Smooth muscle cell of the brain vasculature (primary cell): ENCODE measurements around the gene SLC25A39.
"Not testable (repeated sequence)": the region's sequence is repeated elsewhere in the genome, so short reads cannot be mapped to it uniquely, and the experiment has no call there.

Source experiments
- DNase-seq: peaks from one replicate; pipeline ENCODE4 v3.0.0-alpha.2; 2012; ENCODE audit warnings: low read depth, low spot score

SLC25A39 gene

GRCh38 chr17:44324571-44325275 is at the start of gene SLC25A39:
SLC25A39 (minus strand) TSS chr17:44324823; CDS start chr17:44323562, 1,261 bp downstream.
- peak; percentile 71 for DNase-seq

DNA sequence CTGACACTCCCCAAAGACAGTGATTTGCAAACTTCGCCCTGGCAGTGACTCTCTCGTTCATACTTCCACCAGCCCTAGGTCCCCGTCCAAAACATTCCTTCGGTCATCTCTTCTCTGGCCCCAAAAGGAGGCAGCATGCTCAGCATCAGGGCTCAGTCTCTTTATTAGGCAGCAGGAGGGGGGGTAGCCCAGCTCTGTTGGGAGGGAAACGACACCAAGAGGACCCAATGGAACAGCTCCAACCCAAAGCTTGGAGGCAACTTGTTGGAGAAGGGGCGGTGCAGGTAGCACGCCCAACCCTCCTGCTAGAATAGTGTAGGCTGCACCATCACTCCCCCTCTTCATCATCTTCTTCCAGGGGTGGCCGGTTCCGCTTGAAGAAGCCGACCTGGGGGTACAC is 47.4 kb upstream of the SLC25A39 start:
- no peak for DNase-seq

GRCh38 chr17:44369414-44370023 is 44.9 kb upstream of the SLC25A39 start:
- DNase-seq: not testable (repeated sequence)

GRCh38 chr17:44368391-44369243 is 44.0 kb upstream of the SLC25A39 start:
- DNase-seq: not testable (repeated sequence)

- no peak for DNase-seq
Measured at GRCh38 chr17:44367231-44367979, 42.8 kb upstream of the SLC25A39 start.

GRCh38 chr17:44365051-44365450 is 40.4 kb upstream of the SLC25A39 start:
- DNase-seq: not testable (repeated sequence)

GRCh38 chr17:44363613-44364159 is 39.1 kb upstream of the SLC25A39 start, which contains the start of gene FAM171A2:
FAM171A2 (minus strand) TSS chr17:44363853; CDS start chr17:44363714, 139 bp downstream.
- DNase-seq: no peak

GRCh38 chr17:44362949-44363612 is 38.5 kb upstream of the SLC25A39 start:
- DNase-seq: no peak

- DNase-seq: no peak
Measured at GRCh38 chr17:44362459-44362948, 37.9 kb upstream of the SLC25A39 start.

DNA sequence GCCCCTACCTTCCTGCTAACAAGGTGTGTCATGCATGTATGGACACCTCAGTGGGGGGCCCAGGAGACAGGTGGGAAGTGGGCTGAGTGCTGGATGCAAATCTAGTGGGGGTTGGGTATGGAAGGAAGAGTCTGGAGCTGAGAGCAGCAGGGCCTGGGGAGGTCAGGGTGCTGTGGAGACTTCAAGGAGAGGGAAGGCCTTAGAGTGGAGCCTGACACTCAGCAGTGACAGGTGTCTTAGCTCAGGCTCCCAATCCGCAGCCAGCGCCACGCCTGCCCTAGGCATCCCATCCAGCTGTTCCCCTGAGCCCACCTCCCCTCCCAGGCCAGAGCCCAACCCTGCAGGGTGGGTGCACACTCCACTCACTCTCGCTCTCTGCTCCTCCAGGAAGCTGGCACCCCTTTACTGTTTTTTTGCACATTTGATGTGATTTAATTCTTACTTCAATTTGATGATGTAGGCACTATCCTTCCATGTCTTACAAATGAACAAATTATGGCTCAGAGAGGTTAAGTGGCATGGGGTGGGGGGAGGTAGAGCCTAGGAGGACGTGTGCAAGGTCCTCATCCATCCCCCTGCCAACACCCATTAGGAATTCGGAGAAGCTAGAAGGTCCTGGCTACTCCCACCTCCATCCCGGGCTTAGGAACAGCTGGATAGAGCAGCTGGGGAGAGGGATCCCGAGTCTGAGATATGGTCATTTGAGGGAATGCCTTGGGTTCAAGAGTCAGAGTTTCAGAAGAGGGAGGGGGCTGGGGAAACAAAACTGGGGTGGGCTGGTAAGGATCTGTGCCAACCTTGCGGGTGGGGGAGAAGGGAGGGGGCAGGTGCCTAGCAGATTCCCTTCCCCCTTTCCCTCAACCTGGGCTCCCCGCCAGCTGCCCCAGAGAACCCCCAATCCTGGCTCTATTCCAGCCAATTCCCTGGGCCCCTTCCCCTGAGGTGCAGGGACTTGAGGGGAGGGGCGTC is 37.0 kb upstream of the SLC25A39 start:
- DNase-seq: no peak

- DNase-seq: no peak
Measured at GRCh38 chr17:44360826-44361225, 36.2 kb upstream of the SLC25A39 start.

GRCh38 chr17:44360144-44360533 is 35.5 kb upstream of the SLC25A39 start:
- no peak for DNase-seq

- DNase-seq: no peak
Measured at GRCh38 chr17:44359458-44360143, 35.0 kb upstream of the SLC25A39 start.

DNA sequence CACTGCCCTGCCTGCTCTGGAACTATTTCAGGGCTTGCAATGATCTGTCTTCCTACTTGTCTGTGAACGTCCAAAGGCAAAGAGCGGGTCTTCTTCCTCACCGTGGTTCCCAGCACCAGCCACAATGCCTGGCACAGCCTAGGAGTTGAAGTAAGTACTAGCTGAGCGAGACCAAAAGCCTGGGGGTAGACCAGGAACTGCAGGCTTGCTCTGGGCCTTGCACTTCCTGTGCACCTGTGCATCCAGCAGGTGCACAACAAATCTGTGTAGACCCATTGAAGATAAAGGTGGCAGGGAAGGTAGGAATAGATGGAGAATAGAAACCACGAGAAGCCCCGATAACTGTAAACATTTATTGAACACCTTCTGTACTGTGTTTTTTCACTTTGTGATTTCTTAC is 34.4 kb upstream of the SLC25A39 start:
- no peak for DNase-seq

DNA sequence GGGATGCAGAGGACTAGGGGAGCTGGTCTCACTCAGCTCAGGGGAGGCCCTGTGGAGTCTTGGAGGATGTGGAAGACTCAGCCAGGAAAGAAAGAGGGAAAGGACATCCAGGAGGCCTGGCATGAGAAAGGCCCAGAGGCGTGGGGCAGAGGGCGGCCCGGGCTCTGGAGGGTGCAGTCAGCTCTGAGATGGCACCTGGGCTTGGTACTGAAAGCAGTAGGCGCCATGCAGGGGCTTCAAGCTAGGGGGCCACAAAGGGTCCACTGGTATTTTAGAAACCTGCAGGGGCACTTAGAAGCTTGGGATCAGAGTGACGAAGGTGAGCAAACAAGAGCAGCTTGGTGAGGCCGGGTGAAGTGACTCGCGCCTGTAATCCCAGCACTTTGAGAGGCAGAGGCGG is 33.4 kb upstream of the SLC25A39 start:
- DNase-seq: no peak

- DNase-seq: no peak
Measured at GRCh38 chr17:44356241-44356640, 31.6 kb upstream of the SLC25A39 start.

DNA sequence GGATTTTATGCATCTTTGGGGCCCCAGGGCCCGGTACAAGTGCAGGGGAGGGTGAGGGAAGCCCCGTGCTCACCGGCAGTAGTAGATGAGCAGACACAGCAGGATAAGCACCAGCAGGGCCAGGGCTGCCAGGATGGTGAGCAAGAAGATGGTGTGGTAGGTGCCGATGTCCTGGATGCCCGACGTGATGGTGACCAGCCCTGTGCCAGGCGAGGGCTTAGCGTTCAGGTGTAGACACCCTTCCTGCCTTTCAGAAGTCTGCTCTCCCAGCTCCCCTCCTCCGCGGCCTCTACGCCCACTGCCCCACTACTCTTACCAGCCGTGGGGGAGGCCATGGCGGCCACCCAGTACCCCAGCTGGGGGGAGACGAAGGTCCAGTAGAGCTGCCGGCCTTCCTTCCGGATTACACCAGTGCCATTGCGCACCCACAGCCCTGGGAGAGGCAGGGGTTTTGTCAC is 31.0 kb upstream of the SLC25A39 start:
- no peak for DNase-seq
